NCI-H345 (cell line): ENCODE results near the gene ARL14EP.
A peak's percentile ranks its signal among the peaks of the same experiment; 100 is the strongest.

Source experiments
- DNase-seq: peaks from one replicate; lab custom pipeline; 2025; lab: John Stamatoyannopoulos, UW

The ARL14EP gene

DNA sequence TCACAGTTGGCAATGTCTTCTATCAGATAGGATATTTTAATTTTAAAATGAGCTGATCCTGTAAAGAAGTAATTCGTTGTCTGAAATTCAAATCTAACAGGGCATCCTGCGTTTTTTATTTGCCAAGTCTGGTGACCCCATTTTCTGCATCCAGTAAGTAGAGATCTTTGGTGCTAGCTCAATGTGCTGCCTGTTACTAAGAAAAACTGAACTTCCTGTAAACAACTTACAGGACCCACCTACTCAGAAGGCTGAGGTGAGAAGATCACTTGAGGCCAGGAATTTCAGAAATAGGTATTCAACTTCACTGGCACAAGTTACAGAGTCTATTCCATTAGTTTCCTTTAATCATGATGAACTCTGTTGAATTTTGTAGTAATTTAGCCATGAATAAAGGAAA, 4.0 kb downstream of the ARL14EP start:
- DNase-seq, result no peak

DNA sequence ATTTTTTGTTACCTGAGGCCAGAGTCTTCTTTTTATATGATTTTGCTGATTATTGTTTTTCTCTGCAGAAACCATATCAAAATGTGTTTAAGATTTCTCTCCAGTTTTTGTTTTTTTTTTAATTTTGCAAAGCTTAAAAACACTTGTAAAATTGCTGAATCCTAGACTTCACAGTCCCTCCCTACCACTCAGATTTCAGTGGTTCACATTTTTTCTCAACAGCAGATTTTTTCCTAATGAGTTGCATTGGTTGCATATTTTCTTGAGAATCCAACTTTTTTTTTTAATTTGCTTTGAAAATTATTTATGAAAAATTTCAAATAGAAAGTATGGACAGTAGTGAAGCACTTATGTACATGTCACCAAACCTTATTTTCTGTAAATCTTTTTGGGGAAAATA, 5.8 kb downstream of the ARL14EP start:
- no peak for DNase-seq

DNA sequence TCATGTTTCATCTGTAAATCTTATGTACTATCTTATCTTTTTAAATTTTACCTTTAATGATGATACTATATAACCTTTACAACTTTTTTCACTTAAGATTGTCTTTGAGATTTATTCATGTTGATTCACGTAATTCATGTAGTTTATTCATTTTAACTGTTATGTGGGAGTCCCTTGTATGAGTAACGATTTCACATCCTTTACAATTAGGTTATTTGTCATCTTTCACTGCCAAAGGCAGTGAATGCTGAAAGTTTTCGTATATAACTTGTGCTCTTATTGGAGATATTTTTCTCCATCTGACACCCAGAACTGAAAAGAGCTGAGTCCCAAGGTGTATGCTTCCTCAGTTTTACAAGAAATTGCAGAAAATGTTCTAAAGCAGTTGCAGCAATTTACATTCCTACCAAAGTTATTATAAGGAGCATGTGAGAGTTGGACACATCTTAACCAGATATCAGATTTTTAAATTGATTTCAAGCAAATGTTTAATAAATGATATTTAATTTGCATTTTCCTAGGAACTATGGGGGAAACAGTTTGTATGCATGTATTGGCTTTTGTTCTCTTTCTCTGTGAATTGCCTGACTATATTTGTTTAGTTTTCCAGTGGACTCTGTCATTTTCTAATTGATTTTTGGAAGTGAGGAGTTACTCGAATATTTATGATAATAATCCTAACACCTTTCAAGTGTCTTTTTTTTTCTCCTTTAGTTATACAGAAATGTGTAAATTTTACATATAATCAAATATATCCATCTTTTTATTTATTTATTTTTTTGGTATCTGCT, 6.4 kb downstream of the ARL14EP start:
- no peak for DNase-seq

DNA sequence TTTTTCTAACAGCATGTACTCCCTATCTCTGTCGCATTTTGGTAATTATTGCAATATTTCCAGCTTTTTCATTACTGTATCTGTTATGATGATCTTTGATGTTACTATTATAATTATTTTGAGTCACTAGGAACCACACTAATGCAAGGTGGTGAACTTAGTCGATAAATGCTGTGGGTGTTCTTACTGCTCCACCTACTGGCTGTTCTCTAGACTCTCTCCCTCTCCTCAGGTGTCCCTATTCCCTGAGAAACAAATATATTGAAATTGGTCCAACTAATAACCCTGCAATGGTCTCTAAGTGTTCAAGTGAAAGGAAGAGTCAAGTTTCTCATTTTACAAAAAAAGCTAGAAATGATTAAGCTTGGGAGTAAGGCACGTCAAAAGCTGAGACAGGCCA, 10.5 kb downstream of the ARL14EP start:
- no peak for DNase-seq

DNA sequence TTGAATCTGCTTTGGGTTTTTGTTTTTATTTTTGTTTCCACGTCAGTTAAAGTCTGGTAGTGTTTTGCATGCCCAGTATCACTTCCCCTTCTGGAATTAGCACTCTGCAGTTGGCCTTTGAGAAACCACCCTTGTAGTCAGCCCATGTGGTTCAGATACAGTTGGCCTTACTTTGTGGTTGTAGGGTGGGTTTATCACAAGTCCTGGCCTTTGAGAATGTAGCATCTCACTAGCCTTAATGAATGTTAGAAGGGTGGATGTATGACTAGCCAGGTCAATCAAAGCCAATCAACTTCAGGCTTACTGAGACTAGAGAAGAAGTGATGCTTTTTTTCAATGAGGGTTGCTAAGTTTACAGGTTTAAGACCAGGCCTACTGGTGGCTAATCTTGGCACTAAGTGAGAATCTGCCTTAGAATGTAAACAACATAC, 19.8 kb downstream of the ARL14EP start:
- no peak for DNase-seq

DNA sequence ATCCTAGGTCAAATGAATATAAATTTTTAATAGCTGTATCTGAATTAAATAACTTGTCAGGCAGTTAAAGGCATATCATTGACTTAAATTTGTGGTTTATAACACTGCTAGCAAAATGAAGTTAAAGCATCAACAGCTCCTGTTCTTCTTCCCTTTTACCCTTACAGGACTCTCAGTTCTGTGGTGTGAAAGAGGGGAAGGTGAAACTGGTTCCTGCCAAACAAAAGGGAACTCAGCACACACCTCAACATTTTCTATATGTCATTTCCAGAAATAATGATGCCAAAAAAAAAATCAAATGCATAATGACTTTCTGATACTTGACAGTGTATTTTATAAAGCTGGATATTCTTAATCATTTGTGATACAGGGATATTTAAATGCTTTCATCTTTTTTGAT, 21.2 kb downstream of the ARL14EP start:
- no peak for DNase-seq

DNA sequence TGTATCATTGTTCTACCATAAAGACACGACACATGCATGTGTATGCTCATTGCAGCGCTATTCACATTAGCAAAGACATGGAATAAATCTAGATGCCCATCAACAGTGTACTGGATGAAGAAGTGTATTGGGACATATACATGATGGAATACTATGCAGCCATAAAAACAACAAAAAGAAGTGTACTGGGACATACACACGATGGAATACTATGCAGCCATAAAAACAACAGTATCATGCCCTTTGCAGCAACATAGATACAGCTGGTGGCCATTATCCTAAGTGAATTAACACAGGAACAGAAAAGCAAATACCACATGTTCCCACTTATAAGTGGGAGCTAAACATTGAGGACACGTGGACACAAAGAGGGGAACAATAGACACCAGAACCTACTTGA, 22.7 kb downstream of the ARL14EP start:
- DNase-seq, result no peak

DNA sequence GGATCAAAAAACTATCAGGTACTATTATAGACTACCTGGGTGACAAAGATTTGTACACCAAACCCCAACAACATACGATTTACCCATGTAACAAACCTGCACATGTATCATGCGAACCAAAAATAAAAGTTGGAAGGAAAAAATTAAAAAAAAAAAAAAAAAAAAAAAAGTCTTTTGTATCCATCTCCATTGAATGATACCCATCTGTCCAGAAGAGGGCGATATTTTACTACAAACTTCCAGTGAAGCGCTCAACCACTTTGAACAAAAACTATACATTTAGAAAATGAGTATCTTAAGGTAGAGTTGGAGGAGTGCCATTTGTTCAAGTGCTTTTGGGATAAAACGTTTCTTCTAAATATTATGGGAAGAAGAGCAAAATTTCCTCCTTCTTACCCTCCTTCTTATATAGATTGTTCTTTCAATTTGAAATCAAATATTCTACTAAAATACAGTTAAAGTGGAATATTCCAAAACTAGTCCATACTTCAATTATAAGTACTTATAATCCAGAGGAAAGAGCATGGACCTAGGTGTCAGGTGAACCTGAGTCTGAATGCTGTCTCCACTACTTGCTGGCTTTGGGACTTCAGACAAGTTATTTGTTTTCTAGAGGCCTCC, 23.3 kb downstream of the ARL14EP start:
- peak; percentile 29 for DNase-seq

DNA sequence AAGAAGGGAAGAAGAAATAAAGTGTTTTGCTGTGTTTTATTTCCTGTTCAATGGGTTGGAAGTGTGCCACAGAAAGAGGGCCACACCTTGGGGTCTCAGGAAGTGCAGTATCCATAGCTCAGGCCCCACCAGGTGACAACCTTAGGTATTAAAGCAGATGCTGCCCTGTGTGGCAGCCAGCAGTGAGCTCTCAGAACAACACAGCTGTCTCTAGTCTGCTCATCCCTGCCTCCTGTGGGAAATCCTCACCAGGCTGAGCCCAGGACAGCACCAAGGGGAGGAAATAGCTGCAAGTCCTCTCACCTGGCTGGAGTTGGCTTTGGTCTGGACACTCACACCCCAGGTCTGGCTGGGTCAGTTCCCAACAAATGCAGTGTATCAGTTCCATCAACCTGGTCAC, 25.1 kb downstream of the ARL14EP start:
- no peak for DNase-seq

DNA sequence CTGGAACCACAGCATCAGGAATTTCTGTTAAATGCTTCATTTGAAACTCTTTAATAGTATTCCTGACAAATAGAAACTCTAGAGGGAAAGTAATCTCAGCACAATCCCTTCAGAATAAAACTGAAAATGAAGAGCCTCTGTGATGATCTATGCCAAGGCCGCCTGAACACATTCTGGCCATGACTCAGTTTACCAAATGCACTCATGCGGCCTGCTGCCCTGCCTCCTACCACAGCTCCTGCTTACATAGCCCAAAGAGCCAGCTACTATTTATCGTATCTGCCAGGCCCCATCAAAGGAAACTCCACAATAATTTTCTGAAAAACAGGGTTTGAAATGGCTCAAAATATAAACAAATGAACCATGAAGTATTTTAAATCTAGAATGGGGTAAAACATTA, 27.0 kb downstream of the ARL14EP start:
- no peak for DNase-seq

DNA sequence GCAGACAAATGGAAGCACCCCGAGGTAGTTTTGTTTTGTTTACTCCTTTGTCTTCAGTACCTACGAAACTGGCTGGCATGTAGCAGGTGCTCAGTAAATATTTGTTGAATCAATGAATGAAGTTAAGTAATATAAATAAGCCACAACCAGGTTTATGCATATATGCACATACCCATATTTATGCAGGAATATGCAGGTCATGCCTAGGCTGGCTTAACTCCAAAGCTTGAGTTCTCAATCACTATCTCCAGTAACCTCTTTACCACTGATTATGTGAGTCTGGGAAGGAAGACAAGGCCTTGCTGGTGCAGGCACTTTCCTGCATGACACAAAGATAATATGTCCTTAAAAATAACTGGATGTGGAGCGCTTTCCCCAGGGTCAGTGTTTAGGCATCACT, 27.5 kb downstream of the ARL14EP start:
- no peak for DNase-seq

DNA sequence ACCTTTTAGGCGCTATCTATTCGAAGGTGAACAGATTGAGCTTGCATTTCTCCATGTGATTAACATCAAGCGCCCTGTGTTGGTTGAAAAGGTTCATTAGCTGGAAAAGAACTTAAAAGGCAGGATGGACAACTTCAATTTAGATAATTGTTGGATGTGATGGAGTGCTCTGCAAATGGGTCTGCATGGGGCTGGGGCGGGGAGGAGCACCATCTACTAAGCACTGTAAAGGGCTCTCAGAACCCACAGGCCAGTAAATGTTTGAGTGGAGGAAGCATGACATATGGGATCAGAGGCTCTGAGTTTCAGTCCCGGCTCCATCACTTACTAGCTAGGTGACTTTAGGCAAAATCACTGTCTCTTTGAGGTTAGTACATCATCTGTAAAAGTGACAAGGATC, 28.2 kb downstream of the ARL14EP start:
- no peak for DNase-seq

DNA sequence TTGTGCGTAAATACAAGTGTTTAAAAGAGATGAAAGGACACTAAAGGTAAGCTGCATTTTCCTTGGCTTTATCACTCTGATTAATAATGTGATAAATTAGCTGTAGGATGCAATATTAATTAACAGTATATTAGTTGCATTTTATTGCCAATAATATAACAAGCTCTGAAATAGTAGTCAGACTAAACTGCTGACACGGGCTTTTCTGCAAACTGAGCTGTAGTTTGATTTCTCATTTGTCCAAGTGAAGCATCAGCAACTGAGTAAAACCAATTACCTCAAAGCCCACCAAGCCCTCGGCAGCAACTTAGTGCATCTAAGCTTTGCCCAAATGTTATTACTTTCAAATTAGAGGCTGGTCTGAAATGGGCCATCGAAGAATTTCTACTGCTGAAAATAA, 33.5 kb downstream of the ARL14EP start:
- DNase-seq, result no peak

DNA sequence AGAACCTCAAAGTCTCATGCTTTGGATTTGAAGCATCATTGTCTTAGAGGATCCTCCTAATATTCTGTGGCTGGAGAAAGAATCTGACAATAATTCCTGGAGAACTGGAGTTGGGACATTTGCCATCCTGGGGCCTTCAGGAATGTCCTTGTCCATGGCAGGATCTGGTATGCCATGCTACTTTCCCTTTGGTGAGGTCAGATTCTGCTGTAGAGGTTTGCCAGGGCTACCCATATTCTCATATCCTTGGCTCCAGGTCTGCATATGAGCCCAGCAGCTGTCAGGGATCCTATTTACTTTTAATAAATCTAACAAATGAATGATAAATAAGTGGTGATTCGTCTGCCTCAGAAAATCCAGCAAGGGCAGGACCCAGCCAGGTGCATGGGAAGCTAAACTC, 35.0 kb downstream of the ARL14EP start:
- DNase-seq, result no peak

DNA sequence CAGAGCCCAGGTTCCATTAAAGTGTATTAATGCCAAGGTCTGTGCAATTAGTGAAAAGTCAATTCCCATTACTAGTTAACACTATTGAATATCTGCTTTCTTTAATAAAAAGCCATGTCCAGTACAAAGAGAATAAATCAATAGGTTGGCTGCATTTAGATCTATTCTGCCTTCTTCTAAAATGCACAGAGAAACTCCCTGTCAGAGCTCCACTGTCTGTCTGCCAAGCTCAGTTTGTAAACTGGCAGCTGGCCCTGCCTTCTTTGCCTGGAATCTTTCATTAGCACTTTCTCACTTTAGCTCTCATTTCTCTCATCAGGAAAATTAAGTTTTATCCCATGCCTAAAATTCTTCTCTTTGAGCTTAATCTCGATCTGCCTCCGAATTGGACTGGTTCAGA, 35.6 kb downstream of the ARL14EP start:
- DNase-seq, result no peak

DNA sequence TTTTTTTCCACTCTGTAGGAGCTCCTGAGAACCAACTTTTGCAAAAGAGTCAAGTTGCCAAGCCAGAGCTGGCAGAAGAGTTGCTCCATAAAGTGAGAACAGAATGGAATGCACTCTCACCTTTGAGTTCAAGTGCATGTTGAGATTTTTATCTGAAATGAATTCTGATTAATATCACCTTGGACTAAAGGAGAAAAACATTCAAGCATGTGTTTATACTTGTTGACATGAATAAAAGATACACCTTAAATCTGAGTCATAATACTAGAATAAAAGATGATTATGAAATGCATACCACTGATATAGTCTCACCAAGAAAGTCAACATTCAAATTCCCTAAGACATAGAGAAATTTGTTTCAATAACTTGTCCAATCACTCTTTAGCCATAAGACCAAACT, 37.8 kb downstream of the ARL14EP start:
- DNase-seq, result no peak

DNA sequence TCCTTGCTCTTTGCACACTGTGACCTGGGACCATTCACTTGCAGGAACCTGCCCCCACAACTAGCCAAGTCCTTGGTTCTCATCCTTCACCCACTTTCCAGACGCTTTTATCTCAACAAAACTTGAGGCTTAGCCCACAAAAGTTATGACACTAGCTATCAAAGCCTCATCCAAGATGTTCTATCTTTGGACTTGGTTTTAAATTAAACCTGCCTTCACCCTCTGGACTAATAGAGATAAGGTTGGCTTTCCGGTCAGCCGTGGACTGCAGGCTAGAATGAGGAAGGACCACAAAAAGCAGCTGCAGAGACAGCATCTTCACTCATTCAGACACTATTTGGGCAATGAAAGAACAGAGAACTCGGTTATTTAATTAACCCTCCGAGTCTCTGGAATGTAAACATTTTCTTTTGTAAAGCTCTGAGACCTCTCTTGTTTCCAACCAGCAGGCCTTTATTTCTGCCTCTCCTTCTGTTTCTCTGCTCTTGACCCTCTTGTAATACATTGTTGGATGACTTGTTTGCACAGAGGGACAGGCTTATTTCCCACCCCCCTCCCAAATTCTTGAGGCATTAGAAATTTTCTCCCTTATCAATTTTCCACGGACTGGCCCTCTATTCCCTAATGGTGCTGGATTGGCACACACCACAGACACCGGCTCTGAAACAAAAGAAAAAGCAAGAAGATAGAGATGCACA, 41.4 kb downstream of the ARL14EP start:
- DNase-seq, result no peak

DNA sequence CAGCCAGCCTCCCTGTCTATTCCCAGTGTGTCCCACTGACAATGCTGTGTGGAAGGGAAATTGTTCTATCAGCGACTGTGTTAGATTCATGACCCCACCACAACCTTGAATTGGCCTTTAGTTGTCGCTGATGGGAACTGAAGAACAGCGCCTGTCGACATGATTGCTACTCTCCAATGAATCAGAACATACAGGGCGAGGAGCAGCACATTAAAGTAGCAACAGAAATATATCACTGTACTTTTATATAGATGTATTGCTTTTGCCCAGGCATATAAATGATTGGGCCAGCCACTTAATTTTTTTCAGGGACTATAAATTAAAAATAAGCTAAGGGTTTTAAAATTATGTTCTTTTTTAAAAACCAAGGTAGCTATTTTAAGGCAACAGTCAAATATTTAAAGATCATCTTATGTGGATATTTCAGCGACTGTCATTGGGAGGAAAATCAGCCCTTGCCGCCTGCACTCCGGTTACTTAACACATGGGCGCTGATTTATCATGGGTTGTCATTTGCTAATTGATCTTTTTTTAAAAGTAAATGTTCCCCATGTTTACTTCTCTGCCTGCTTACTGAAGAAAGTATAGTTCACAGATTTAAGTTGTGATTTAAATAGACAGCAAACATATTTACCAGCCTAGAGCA, 42.1 kb downstream of the ARL14EP start:
- no peak for DNase-seq

DNA sequence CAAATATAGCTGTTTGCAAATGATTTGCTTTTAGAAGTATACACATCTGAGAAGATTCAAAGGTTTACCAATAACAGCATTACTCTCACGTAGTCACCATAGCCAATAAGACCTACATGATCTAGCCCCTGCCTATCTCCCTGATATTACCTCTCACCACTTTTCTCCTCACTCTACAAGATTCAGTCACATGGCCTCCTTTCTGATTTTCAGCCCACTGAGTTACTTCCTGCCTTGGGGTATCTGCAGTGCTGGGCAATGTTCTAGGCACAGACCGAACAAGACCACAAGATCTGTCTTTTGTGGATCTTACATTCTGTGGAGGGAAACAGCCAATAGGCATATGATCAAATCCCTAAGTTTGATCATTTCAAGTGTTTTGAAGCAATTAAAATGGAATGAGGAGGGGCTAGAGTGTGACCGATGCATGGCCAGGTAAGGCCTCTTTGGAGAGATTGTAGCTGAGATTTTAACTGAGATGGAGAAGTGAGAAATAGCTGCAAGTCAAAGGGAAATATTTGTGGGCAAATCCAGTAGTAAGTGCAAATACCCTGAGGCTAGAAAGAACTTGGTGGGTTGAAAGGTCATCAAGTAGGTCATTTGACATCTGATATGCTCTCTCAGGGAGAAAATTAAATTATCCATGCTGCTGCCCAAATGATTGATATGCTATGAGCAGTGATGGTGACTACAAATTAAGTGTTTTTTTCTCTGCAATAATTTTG, 43.1 kb downstream of the ARL14EP start:
- DNase-seq, result no peak

DNA sequence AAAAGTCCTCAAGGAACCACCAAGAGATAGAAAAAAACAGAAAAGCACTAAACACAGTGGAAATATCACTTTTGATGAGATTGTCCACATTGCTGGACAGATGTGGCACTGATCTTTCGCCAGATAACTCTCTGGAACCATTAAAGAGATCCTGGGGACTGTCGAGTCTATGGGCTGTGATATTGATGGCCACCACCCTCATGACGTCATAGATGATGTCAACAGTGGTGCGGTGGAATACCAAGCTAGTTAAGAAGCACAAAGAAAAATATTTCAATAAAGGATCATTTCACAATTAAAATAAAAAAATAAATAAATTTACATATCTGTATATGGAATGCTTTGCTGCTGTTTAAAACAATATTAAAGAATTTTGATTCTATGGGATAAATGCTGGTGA, 45.5 kb downstream of the ARL14EP start:
- no peak for DNase-seq

DNA sequence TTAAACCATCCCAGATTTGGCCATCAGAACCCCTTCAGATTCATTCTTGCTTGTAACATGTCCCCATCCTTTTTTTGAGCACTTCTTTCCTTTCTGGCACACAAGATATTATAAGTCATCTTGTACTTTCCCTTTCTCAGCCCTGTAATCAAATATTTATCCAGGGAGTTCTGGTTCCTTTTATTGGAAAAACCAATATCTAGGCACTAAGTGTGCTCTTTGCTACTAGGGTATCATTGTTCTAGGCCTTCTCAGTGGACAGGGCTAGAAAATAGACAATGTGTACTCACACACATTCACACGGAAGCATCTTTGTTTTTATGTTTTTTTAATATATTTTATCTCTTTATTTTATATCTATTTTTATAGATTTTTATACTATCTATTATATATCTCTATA, 47.3 kb downstream of the ARL14EP start:
- no peak for DNase-seq

DNA sequence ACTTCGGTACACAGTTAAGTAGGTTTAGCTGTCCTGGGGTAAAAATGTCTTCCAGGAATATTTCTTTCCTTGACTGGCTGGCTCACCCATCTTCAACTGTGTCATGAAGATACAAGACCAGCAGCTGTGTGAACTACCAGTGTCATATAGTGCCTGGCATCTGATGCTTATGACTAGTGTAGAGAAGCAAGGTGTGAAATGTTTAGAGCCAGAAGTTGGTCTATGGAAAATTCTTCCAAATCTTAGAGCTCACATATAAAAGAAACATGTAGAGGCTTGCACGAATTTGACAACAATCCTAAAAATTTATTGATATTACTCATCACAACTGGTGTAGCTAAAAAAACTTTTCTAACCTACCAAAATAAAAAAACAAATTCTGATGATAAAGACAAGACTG, 54.4 kb downstream of the ARL14EP start:
- no peak for DNase-seq
